Right atrium auricular region (tissue), 2 donors: ENCODE results near the gene PCDHGB4. TPM values are rescaled to one million over a fixed set of nuclear protein-coding genes. Genes with fewer than 3 reads are reported as not detected.
"Not testable (repeated sequence)": the region's sequence is repeated elsewhere in the genome, so short reads cannot be mapped to it uniquely, and the experiment has no call there.

Experiments
- DNase-seq: peaks from one replicate; pipeline ENCODE4 v3.0.0-alpha.2; 2019; ENCODE audit warnings: low spot score
- H3K27ac ChIP-seq, 2 donors: fragments of 200-600 bp; sonication (generic); 1 replicate in 1 of 2; 2 replicates in 1 of 2; pipeline ENCODE4 v1.5.1; 2016 to 2019
- H3K27me3 ChIP-seq, 2 donors: fragments of 200-600 bp; sonication (generic); one replicate each; pipeline versions ENCODE4 v1.5.1 to v1.6.0; 2017 to 2019
- H3K36me3 ChIP-seq: fragments of 200-600 bp; sonication (generic); one replicate; pipeline ENCODE4 v1.5.1; 2016
- H3K4me1 ChIP-seq, 2 donors: fragments of 200-600 bp; sonication (generic); one replicate each; pipeline versions ENCODE4 v1.5.1 to v1.6.0; 2017 to 2019
- H3K4me3 ChIP-seq, 2 donors: fragments of 200-600 bp; sonication (generic); 1 replicate in 1 of 2; 2 replicates in 1 of 2; pipeline ENCODE4 v1.5.1; 2017 to 2019; ENCODE audit warnings: mild to moderate bottlenecking in 1 of 2, moderate library complexity in 1 of 2
- H3K9me3 ChIP-seq, 2 donors: fragments of 200-600 bp; sonication (generic); one replicate each; pipeline ENCODE4 v1.5.1; 2019
- total RNA-seq, 2 donors: library from RNA; depleted of rRNA; stranded (reverse); fragments of >200 nt; gene quantifications; one replicate each; pipeline ENCODE4 v1.1.0, GENCODE V29; 2016
- TF ChIP-seq, protein P1 (sequence below), 2 donors: fragments of 200-600 bp; sonication (generic); IDR thresholded peaks; one replicate each; pipeline ENCODE4 v1.5.1; 2019; ENCODE audit warnings: antibody characterized with exemption in 2 of 2

PCDHGB4 gene
- total RNA-seq, 2 donors from 2014 or later, result 6.3 to 6.4 TPM

DNA sequence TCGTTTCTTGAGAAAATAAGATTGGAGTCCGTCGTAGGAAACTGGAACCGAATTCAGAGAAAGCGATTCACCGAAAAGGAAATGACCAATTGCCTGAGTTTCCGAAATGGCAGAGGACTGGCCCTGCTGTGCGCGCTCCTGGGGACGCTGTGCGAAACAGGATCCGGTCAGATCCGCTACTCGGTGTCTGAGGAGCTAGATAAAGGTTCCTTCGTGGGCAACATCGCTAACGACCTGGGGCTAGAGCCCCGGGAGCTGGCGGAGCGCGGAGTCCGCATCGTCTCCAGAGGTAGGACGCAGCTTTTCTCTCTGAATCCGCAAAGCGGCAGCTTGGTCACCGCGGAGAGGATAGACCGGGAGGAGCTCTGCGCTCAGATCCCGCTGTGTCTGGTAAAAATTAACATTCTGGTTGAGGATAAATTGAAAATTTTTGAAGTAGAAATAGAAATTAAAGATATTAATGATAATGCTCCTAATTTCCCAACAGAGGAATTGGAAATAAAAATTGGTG is 43.5 kb upstream of the PCDHGB4 start:
- TF ChIP-seq, protein P1, sequence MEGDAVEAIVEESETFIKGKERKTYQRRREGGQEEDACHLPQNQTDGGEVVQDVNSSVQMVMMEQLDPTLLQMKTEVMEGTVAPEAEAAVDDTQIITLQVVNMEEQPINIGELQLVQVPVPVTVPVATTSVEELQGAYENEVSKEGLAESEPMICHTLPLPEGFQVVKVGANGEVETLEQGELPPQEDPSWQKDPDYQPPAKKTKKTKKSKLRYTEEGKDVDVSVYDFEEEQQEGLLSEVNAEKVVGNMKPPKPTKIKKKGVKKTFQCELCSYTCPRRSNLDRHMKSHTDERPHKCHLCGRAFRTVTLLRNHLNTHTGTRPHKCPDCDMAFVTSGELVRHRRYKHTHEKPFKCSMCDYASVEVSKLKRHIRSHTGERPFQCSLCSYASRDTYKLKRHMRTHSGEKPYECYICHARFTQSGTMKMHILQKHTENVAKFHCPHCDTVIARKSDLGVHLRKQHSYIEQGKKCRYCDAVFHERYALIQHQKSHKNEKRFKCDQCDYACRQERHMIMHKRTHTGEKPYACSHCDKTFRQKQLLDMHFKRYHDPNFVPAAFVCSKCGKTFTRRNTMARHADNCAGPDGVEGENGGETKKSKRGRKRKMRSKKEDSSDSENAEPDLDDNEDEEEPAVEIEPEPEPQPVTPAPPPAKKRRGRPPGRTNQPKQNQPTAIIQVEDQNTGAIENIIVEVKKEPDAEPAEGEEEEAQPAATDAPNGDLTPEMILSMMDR (IDR thresholded peaks at IDR 0.05), result peak in 1 of 2 donors; percentile 1
- Histone ChIP-seq H3K27me3 (no peaks in the 10 kb centered on the region), H3K27ac (peak overlapping the region; percentile 67 to 68), H3K4me3 (peak overlapping the region; percentile 35 to 48), H3K4me1 (no peaks in the 10 kb centered on the region), H3K9me3 (peaks cover 31 to 81% of the 10 kb centered on the region in 2 donors), H3K36me3 (no peaks in the 10 kb centered on the region)
- no peak for DNase-seq

GRCh38 chr5:141345327-141345726 is 42.2 kb upstream of the PCDHGB4 start:
- Histone ChIP-seq H3K9me3 (peaks cover 19 to 79% of the 10 kb centered on the region in 2 donors), H3K27me3 (no peaks in the 10 kb centered on the region), H3K27ac (no peak overlapping the region), H3K4me1 (no peaks in the 10 kb centered on the region), H3K36me3 (no peaks in the 10 kb centered on the region), H3K4me3 (no peak overlapping the region)
- TF ChIP-seq, protein P1 (IDR thresholded peaks at IDR 0.05), result no peak
- no peak for DNase-seq

GRCh38 chr5:141346017-141346416 is 41.5 kb upstream of the PCDHGB4 start:
- H3K27me3 ChIP-seq, H3K27ac ChIP-seq, H3K36me3 ChIP-seq, H3K4me3 ChIP-seq, DNase-seq, H3K4me1 ChIP-seq: not testable (repeated sequence)
- H3K9me3 ChIP-seq, result peaks cover 19 to 82% of the 10 kb centered on the region in 2 donors

DNA sequence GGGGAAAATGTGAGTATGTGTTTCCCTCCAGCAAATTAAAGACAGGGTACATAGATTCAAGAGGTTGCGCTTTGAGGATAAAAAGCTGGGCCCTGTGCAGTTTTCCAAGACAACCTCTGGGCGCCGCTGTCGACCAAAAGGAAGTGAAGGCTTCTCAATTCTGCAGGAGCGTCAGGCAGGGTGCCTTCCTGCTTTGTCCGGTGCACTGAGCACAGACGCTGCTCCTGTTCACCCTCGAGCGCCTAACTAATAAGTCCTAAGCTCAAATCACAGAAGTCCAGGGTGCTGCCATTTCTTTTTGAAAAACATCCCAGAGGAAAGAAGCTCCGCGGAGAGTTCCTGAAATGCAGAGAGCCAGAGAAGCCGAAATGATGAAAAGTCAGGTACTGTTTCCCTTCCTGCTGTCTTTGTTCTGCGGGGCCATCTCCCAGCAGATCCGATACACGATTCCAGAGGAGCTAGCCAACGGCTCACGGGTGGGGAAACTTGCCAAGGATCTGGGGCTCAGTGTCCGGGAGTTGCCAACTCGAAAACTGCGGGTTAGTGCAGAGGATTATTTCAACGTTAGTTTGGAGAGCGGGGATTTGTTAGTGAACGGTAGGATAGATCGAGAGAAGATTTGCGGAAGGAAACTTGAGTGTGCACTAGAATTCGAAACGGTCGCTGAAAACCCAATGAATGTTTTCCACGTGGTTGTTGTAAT is 37.4 kb upstream of the PCDHGB4 start, which contains the start of gene PCDHGB1:
PCDHGB1 (plus strand) TSS at position 183 of the 703 bp plus-strand sequence; CDS start at position 345, 162 bp downstream.
- TF ChIP-seq, protein P1 (IDR thresholded peaks at IDR 0.05), result peak; percentile 11 to 66
- Histone ChIP-seq H3K4me1 (no peaks in the 10 kb centered on the region), H3K27ac (no peak within 1 kb of the TSS), H3K4me3 (peak within 1 kb of the TSS in 1 of 2 donors; percentile 21), H3K9me3 (peaks cover 10 to 84% of the 10 kb centered on the region in 2 donors), H3K36me3 (no peaks in the 10 kb centered on the region), H3K27me3 (no peaks in the 10 kb centered on the region)
- DNase-seq, result no peak

GRCh38 chr5:141351591-141351990 is 35.9 kb upstream of the PCDHGB4 start:
- Histone ChIP-seq H3K27me3 (no peaks in the 10 kb centered on the region), H3K36me3 (no peaks in the 10 kb centered on the region), H3K9me3 (peaks cover 4 to 91% of the 10 kb centered on the region in 2 donors), H3K4me1 (no peaks in the 10 kb centered on the region), H3K4me3 (no peak overlapping the region), H3K27ac (no peak overlapping the region)
- no peak for DNase-seq
- TF ChIP-seq, protein P1 (IDR thresholded peaks at IDR 0.05), result no peak

- TF ChIP-seq, protein P1 (IDR thresholded peaks at IDR 0.05), result peak in 1 of 2 donors; percentile 67
- Histone ChIP-seq H3K9me3 (peaks cover 0 to 97% of the 10 kb centered on the region in 2 donors), H3K27ac (peak within 1 kb of the TSS in 1 of 2 donors; percentile 38), H3K4me3 (peak within 1 kb of the TSS; percentile 28 to 43), H3K36me3 (no peaks in the 10 kb centered on the region), H3K4me1 (no peaks in the 10 kb centered on the region), H3K27me3 (no peaks in the 10 kb centered on the region)
- no peak for DNase-seq
These were observed 32.5 kb upstream of the PCDHGB4 start, which contains the start of gene PCDHGA4 for GRCh38 chr5:141354900-141355469. Gene PCDHGA4, plus strand, starts transcription at chr5:141355021. Its CDS starts 87 bp downstream, at chr5:141355108.
